GM21737 (cell line): ENCODE data around the gene TMEM179B.
A peak's percentile ranks its signal among the peaks of the same experiment; 100 is the strongest.

ENCODE experiments used
- ATAC-seq: cut with Tn5 transposase; IDR thresholded peaks from one replicate; pipeline ENCODE4 v1.9.1; 2021; ENCODE audit warnings: mild to moderate bottlenecking, moderate library complexity; ENCODE audit not compliant: unreplicated experiment

Gene TMEM179B

GRCh38 chr11:62831520-62832335, 44.5 kb downstream of the TMEM179B start, which contains the start of gene STX5:
TSS of gene STX5 (minus strand) at chr11:62832051. CDS start at chr11:62831243, 808 bp downstream.
- peak; percentile 70 for ATAC-seq

DNA sequence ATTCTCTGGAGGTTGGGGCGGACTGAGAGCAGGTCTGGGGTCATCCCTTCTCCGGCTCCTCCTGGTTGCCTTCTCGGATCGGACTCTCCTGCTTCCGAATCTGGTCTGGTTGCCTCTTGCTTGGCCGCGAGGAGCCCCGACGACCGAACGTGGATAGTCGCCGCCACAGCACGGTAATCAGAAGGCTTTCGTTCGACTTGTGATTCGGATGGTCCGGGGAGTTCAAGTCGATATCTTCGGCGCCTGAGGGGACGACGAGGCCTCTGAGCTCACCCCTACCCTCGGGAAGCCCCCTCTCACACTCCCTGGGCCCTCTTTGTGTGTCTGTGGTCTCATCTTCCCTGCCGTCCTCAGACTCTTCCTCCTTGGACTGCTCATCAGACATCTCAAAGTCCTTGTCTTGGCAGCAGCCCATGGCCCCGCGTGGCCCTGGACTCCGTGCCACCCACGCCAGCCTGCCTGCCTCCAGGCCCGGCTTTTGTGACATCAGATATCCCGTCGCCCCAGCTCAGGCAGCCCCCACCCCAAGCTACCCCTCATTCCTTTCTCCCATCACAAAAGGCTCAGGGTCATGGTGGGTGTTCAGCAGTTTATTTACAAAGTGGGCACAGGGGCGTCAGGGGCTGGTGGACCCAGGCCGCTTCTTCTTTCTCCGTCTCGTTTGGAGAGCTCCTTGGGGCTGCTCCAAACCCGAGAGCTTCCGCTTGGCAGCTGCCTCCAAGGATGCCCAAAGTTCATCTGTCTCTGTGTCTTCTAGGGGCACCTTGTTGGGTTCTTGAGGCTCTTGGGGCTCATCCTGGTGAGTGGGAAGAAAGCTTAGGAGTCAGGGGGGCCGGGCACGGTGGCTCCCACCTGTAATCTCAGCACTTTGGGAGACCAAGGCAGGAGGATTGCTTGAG, 45.4 kb downstream of the TMEM179B start, which contains the start of gene TEX54:
TEX54 (minus strand) TSS at position 506 of the 899 bp plus-strand sequence.
- peak; percentile 15 for ATAC-seq

- no peak for ATAC-seq
Measured at GRCh38 chr11:62835336-62835735, 48.1 kb downstream of the TMEM179B start.

GRCh38 chr11:62839050-62839945, 52.1 kb downstream of the TMEM179B start, which contains the start of gene WDR74:
TSS of gene WDR74 (minus strand) at chr11:62839590. CDS start at chr11:62839570, 20 bp downstream.
- peak; percentile 44 for ATAC-seq
